Body of pancreas (tissue), 4 donors: Measurements from ENCODE around the gene TAMALIN.
"Not testable (repeated sequence)": the region's sequence is repeated elsewhere in the genome, so short reads cannot be mapped to it uniquely, and the experiment has no call there.

ENCODE experiments used
- CTCF ChIP-seq, 7 experiments: fragments of 450-650 bp in 4 of 7; fragments of 200-600 bp in 3 of 7; sonication (generic) in 3 of 7; IDR thresholded peaks; one replicate each; pipeline ENCODE4 v1.5.1; 2016 to 2019; ENCODE audit warnings: antibody characterized with exemption in 7 of 7
- POLR2A ChIP-seq, 3 donors: fragments of 450-650 bp; IDR thresholded peaks; one replicate each; pipeline ENCODE4 v1.6.1; 2016; ENCODE audit warnings: antibody characterized with exemption in 3 of 3, mild to moderate bottlenecking in 2 of 3

GRCh38 chr12:51979306-51979705, 27.4 kb upstream of the TAMALIN start:
- not testable (repeated sequence) for TF ChIP-seq CTCF, POLR2A (IDR thresholded peaks at IDR 0.05)
